MCF 10A (cell line): Measurements from ENCODE around the gene FLVCR1. TPM values are rescaled to one million over a fixed set of nuclear protein-coding genes. Genes with fewer than 3 reads are reported as not detected.

ENCODE experiments used
- BruUV-seq: library from RNA; stranded (reverse); fragments of 400-500 nt; replicated peaks from 2 replicates; lab custom pipeline; 2021; lab: Mats Ljungman, UMichigan
- CTCF ChIA-PET: fragments of 300-600 bp; sonication (Branson Sonifier 250); formaldehyde crosslinking; extraction: SDS; loops from one replicate; lab custom pipeline; 2021; ENCODE audit warnings: antibody characterized with exemption, inconsistent platforms; lab: Yijun Ruan, JAX
- POLR2A ChIA-PET: fragments of 300-600, 350-650 bp; sonication (Branson Sonifier 250); formaldehyde crosslinking; extraction: SDS; loops from one replicate; lab custom pipeline; 2020; ENCODE audit warnings: antibody characterized with exemption, inconsistent platforms; lab: Yijun Ruan, JAX
- DNase-seq: peaks from one replicate; pipeline ENCODE4 v3.0.0-alpha.2; 2018; ENCODE audit not compliant: unreplicated experiment
- H3K27ac Mint-ChIP-seq: one replicate; pipeline ENCODE4 v1.8.0; 2022; ENCODE audit warnings: mild to moderate bottlenecking, low read depth, mixed read lengths; ENCODE audit not compliant: unreplicated experiment
- H3K27me3 Mint-ChIP-seq: one replicate; pipeline ENCODE4 v1.8.0; 2022; ENCODE audit warnings: mixed read lengths; ENCODE audit not compliant: insufficient read depth, unreplicated experiment
- H3K36me3 Mint-ChIP-seq: one replicate; pipeline ENCODE4 v1.8.0; 2022; ENCODE audit warnings: mild to moderate bottlenecking, moderate library complexity, mixed read lengths; ENCODE audit not compliant: insufficient read depth, unreplicated experiment
- H3K4me1 Mint-ChIP-seq: one replicate; pipeline ENCODE4 v1.8.0; 2022; ENCODE audit warnings: mixed read lengths; ENCODE audit not compliant: insufficient read depth, unreplicated experiment
- H3K4me3 Mint-ChIP-seq: one replicate; pipeline ENCODE4 v1.8.0; 2022; ENCODE audit warnings: mild to moderate bottlenecking, moderate library complexity, mixed read lengths; ENCODE audit not compliant: unreplicated experiment
- H3K9me3 Mint-ChIP-seq: one replicate; pipeline ENCODE4 v1.8.0; 2022; ENCODE audit warnings: mixed read lengths; ENCODE audit not compliant: unreplicated experiment
- CTCF ChIP-seq: fragments of 200-600 bp; IDR thresholded peaks from one replicate; pipeline ENCODE4 v1.8.0; 2022; ENCODE audit warnings: antibody characterized with exemption, mild to moderate bottlenecking; ENCODE audit not compliant: unreplicated experiment
- intact Hi-C: fragments of 100-400 bp; cut with micrococcal nuclease; formaldehyde crosslinking; loops from 2 replicates; pipeline ENCODE4 v1.14.1; 2022
- total RNA-seq: library from RNA; stranded (reverse); gene quantifications from 2 replicates; pipeline ENCODE4 v1.2.3, GENCODE V29; 2022

The FLVCR1 gene
- total RNA-seq, 1 experiment from 2014 or later = 16.5 TPM

GRCh38 chr1:212943393-212943710, 85.3 kb downstream of the FLVCR1 start:
- BruUV-seq = no TSS peak
- ChIA-PET POLR2A (no interaction called here), CTCF (interaction anchor here (1.2 kb wide), 1 partner anchor 53 kb away, joined by 5 read pairs; no protein-coding TSS in a partner anchor)
- no peak for DNase-seq
- no peak for TF ChIP-seq CTCF
- intact Hi-C loops = no loop called here
- no peak overlapping the region for H3K4me3 Mint-ChIP-seq
- H3K9me3 Mint-ChIP-seq = no peaks in the 10 kb centered on the region
- no peaks in the 10 kb centered on the region for H3K4me1 Mint-ChIP-seq
- H3K27me3 Mint-ChIP-seq = no peaks in the 10 kb centered on the region
- no peak overlapping the region for H3K27ac Mint-ChIP-seq
- H3K36me3 Mint-ChIP-seq = no peaks in the 10 kb centered on the region

DNA sequence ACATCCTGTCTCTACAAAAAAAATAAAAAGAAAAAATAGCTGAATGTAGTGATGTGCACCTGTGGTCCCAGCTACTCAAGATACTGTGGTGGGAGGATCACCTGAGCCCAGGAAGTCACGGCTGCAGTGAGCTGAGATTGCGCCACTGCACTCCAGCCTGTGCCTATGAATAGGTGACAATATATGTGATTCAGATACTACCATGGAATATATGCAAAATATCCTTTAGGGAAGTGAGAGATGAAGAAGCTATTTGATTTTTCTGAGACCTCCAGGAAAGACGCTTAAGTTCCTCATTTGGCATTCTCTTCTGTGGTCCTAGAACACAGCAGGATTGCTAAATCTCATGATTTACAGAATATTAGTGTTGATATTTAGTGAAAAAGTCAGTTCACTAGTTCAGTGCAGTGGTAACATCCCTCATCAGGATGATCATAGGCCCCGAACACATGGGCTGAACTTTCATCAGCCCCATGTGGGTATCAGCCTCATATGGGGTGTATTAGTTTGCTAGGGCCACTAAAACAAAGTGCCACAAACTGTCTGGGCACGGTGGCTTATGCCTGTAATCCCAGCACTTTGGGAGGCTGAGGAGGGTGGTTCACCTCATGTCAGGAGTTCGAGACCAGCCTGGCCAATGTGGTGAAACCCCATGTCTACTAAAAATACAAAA, 86.3 kb downstream of the FLVCR1 start:
- H3K27me3 Mint-ChIP-seq = no peaks in the 10 kb centered on the region
- no peaks in the 10 kb centered on the region for H3K9me3 Mint-ChIP-seq
- no peak overlapping the region for H3K27ac Mint-ChIP-seq
- H3K4me3 Mint-ChIP-seq = no peak overlapping the region
- no TSS peak for BruUV-seq
- no peaks in the 10 kb centered on the region for H3K4me1 Mint-ChIP-seq
- CTCF ChIA-PET = interaction anchor here (0.5 to 1.2 kb wide), 3 partner anchors 22 to 52 kb away, joined by 3 to 5 read pairs (median 3); no protein-coding TSS in a partner anchor
- intact Hi-C loops = no loop called here
- TF ChIP-seq CTCF = no peak
- H3K36me3 Mint-ChIP-seq = no peaks in the 10 kb centered on the region
- POLR2A ChIA-PET = interaction anchor here (0.7 to 0.9 kb wide), 2 partner anchors 23 to 87 kb away, joined by 3 to 6 read pairs; no protein-coding TSS in a partner anchor
- DNase-seq = no peak

GRCh38 chr1:212945056-212945455, 87.0 kb downstream of the FLVCR1 start:
- intact Hi-C loops = no loop called here
- CTCF ChIA-PET = interaction anchor here (0.8 to 1.5 kb wide), 2 partner anchors 18 to 50 kb away, joined by 3 to 4 read pairs; no protein-coding TSS in a partner anchor
- BruUV-seq = no TSS peak
- Mint-ChIP-seq H3K27me3 (no peaks in the 10 kb centered on the region), H3K9me3 (no peaks in the 10 kb centered on the region), H3K4me3 (no peak overlapping the region), H3K36me3 (no peaks in the 10 kb centered on the region), H3K27ac (no peak overlapping the region), H3K4me1 (no peaks in the 10 kb centered on the region)
- DNase-seq = no peak
- POLR2A ChIA-PET = no interaction called here
- no peak for TF ChIP-seq CTCF

DNA sequence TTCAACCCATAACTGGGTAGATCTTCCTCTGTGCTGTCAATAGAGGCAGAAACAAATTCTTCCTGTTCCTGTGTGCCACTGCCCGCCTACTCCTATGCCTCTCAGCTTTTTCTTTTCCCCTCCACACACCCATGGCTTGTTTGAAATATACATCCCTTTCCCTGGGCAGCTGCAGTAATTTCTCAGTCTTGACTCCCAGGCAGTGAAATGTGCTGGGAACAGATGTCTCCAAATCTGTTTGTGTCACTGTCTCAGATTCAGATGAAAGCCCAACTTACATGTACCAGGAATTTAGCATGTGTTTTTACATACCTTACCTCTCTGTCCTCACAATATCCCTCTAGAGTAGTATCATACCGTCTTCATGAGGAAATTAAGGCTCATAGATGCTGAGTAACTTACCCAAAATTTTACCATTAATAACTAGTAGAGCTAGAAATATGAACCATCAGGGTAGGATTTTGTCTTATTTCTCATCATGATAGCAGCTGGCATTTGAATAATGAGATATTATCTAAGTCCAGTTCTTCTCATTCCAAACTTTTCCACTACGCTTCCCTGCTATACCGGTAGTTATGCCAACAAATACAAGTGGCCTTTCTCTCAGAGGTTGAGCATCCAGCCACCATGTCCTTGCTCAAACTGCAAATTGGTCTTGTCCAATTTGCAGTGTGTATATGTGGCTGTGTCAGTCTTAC, 87.5 kb downstream of the FLVCR1 start:
- Mint-ChIP-seq H3K36me3 (no peaks in the 10 kb centered on the region), H3K27ac (no peak overlapping the region), H3K9me3 (no peaks in the 10 kb centered on the region), H3K27me3 (no peaks in the 10 kb centered on the region), H3K4me3 (no peak overlapping the region), H3K4me1 (no peaks in the 10 kb centered on the region)
- no peak for TF ChIP-seq CTCF
- no TSS peak for BruUV-seq
- CTCF ChIA-PET = interaction anchor here (0.8 to 1.5 kb wide), 3 partner anchors 18 to 49 kb away, joined by 3 to 4 read pairs (median 4); no protein-coding TSS in a partner anchor
- DNase-seq = no peak
- intact Hi-C loops = no loop called here
- POLR2A ChIA-PET = interaction anchor here (1.7 kb wide), 1 partner anchor 88 kb away, joined by 4 read pairs; no protein-coding TSS in a partner anchor
